Activated CD8-positive, alpha-beta T cell treated with anti-CD3 and anti-CD28 coated beads, Interleukin-2, amount 10 ng/mL, durations not matched to agents 7 days and 5 days (primary cell): ENCODE data around the gene RFWD3. TPM values are rescaled to one million over a fixed set of nuclear protein-coding genes. Genes with fewer than 3 reads are reported as not detected.

Experiments
- ATAC-seq: fragments of 150-1000 bp; cut with Tn5 transposase; one replicate; pipeline ENCODE4 v1.10.0; 2021; ENCODE audit warnings: moderate library complexity
- CTCF ChIA-PET: fragments of 350-600 bp; sonication (Branson Sonifier 250); formaldehyde crosslinking; loops from one replicate; lab custom pipeline; 2021; ENCODE audit warnings: antibody characterized with exemption; lab: Charles Lee
- POLR2A ChIA-PET: fragments of 350-600 bp; sonication (Branson Sonifier 250); formaldehyde crosslinking; loops from one replicate; lab custom pipeline; 2021; ENCODE audit warnings: antibody characterized with exemption; lab: Charles Lee
- DNase-seq: peaks from one replicate; pipeline ENCODE4 v3.0.0-alpha.2; 2020
- H3K27ac Mint-ChIP-seq: one replicate; pipeline ENCODE4 v1.8.0; 2021; ENCODE audit warnings: mild to moderate bottlenecking, mixed read lengths
- H3K27me3 Mint-ChIP-seq: one replicate; pipeline ENCODE4 v1.8.0; 2021; ENCODE audit warnings: low read depth, mixed read lengths
- H3K36me3 Mint-ChIP-seq: one replicate; pipeline ENCODE4 v1.8.0; 2021; ENCODE audit warnings: low read depth, mixed read lengths
- H3K4me1 Mint-ChIP-seq: one replicate; pipeline ENCODE4 v1.8.0; 2021; ENCODE audit warnings: low read depth, mixed read lengths
- H3K4me3 Mint-ChIP-seq: one replicate; pipeline ENCODE4 v1.8.0; 2021; ENCODE audit warnings: mild to moderate bottlenecking, mixed read lengths
- H3K9me3 Mint-ChIP-seq: one replicate; pipeline ENCODE4 v1.8.0; 2022; ENCODE audit warnings: mixed read lengths; ENCODE audit not compliant: insufficient read depth
- total RNA-seq, 2 experiments: library from RNA; stranded (reverse); gene quantifications; one replicate each; pipeline ENCODE4 v1.2.3, GENCODE V29; 2021

RFWD3 gene
- total RNA-seq, 2 experiments from 2014 or later = 119 to 120 TPM

- POLR2A ChIA-PET = interaction anchor here (0.6 to 1.6 kb wide), 4 partner anchors 8 to 216 kb away, joined by 3 to 6 read pairs (median 4); partner anchors contain the start of gene GLG1
- CTCF ChIA-PET = interaction anchor here (0.8 to 1.4 kb wide), 5 partner anchors 9 to 45 kb away, joined by 3 to 5 read pairs (median 3); partner anchors contain the start of gene GLG1
- Mint-ChIP-seq H3K9me3 (no peaks in the 10 kb centered on the region), H3K4me1 (peaks cover 37% of the 10 kb centered on the region), H3K4me3 (no peak overlapping the region), H3K36me3 (peaks cover 11% of the 10 kb centered on the region), H3K27ac (no peak overlapping the region), H3K27me3 (no peaks in the 10 kb centered on the region)
- ATAC-seq (no peak), DNase-seq (no peak)
Measured at GRCh38 chr16:74578433-74578832, 88.2 kb downstream of the RFWD3 start.

- Mint-ChIP-seq H3K9me3 (no peaks in the 10 kb centered on the region), H3K4me1 (peaks cover 36% of the 10 kb centered on the region), H3K27me3 (no peaks in the 10 kb centered on the region), H3K4me3 (no peak overlapping the region), H3K27ac (peak overlapping the region; percentile 11), H3K36me3 (peaks cover 12% of the 10 kb centered on the region)
- CTCF ChIA-PET = interaction anchor here (1.1 to 1.4 kb wide), 3 partner anchors 9 to 45 kb away, joined by 3 to 5 read pairs (median 4); no protein-coding TSS in a partner anchor
- DNase-seq (no peak), ATAC-seq (peak; percentile 30)
- POLR2A ChIA-PET = interaction anchor here (0.7 to 1.6 kb wide), 3 partner anchors 8 to 37 kb away, joined by 3 to 6 read pairs (median 4); partner anchors contain the start of gene GLG1
Measured at GRCh38 chr16:74577882-74578366, 88.8 kb downstream of the RFWD3 start.

GRCh38 chr16:74575807-74576643, 90.7 kb downstream of the RFWD3 start:
- Mint-ChIP-seq H3K27me3 (no peaks in the 10 kb centered on the region), H3K4me1 (peaks cover 33% of the 10 kb centered on the region), H3K4me3 (no peak overlapping the region), H3K9me3 (no peaks in the 10 kb centered on the region), H3K36me3 (peaks cover 13% of the 10 kb centered on the region), H3K27ac (no peak overlapping the region)
- DNase-seq (no peak), ATAC-seq (no peak)
- ChIA-PET CTCF (interaction anchor here (1.1 kb wide), 1 partner anchor 11 kb away, joined by 3 read pairs; no protein-coding TSS in a partner anchor), POLR2A (interaction anchor here (0.6 to 0.9 kb wide), 2 partner anchors 30 to 411 kb away, joined by 3 read pairs; partner anchors contain the start of gene GLG1)

- ATAC-seq = no peak
- peaks cover 12% of the 10 kb centered on the region for H3K36me3 Mint-ChIP-seq
- H3K27ac Mint-ChIP-seq = no peak overlapping the region
- H3K9me3 Mint-ChIP-seq = no peaks in the 10 kb centered on the region
- CTCF ChIA-PET = interaction anchor here (0.7 kb wide), 1 partner anchor 11 kb away, joined by 3 read pairs; no protein-coding TSS in a partner anchor
- POLR2A ChIA-PET = interaction anchor here (0.6 to 0.9 kb wide), 2 partner anchors 31 to 412 kb away, joined by 3 read pairs; partner anchors contain the start of gene GLG1
- H3K4me3 Mint-ChIP-seq = no peak overlapping the region
- peaks cover 29% of the 10 kb centered on the region for H3K4me1 Mint-ChIP-seq
- H3K27me3 Mint-ChIP-seq = no peaks in the 10 kb centered on the region
- DNase-seq = no peak
Measured at GRCh38 chr16:74575175-74575806, 91.4 kb downstream of the RFWD3 start.

GRCh38 chr16:74574146-74574545, 92.5 kb downstream of the RFWD3 start:
- Mint-ChIP-seq H3K27me3 (no peaks in the 10 kb centered on the region), H3K4me3 (no peak overlapping the region), H3K9me3 (no peaks in the 10 kb centered on the region), H3K27ac (no peak overlapping the region), H3K36me3 (peaks cover 12% of the 10 kb centered on the region), H3K4me1 (peaks cover 30% of the 10 kb centered on the region)
- CTCF ChIA-PET = interaction anchor here (0.5 to 1.3 kb wide), 3 partner anchors 12 to 137 kb away, joined by 3 to 9 read pairs (median 5); no protein-coding TSS in a partner anchor
- POLR2A ChIA-PET = no interaction called here
- DNase-seq = no peak
- ATAC-seq = no peak

- Mint-ChIP-seq H3K27me3 (no peaks in the 10 kb centered on the region), H3K4me1 (peaks cover 30% of the 10 kb centered on the region), H3K36me3 (peaks cover 10% of the 10 kb centered on the region), H3K9me3 (no peaks in the 10 kb centered on the region), H3K4me3 (no peak overlapping the region), H3K27ac (no peak overlapping the region)
- ChIA-PET CTCF (interaction anchor here (0.5 to 1.3 kb wide), 3 partner anchors 12 to 136 kb away, joined by 3 to 9 read pairs (median 5); no protein-coding TSS in a partner anchor), POLR2A (no interaction called here)
- no peak for ATAC-seq
- DNase-seq = no peak
Measured at GRCh38 chr16:74573622-74574021, 93.1 kb downstream of the RFWD3 start.

Other genes with a start within 250 kb of the RFWD3 start
- 1 to 10 TPM in 1 of 2 experiments, under 1 TPM in 1; 0.76 to 1.1 TPM for gene CLEC18B, start 245.4 kb downstream of the RFWD3 start, total RNA-seq
- gene GLG1, start 59.8 kb downstream of the RFWD3 start, total RNA-seq = 100 to 1,000 TPM; 110 to 112 TPM
- 10 to 100 TPM; 29.5 to 31.3 TPM for gene MLKL, start 34.0 kb upstream of the RFWD3 start, total RNA-seq
- not detected for gene FA2H, start 107.9 kb upstream of the RFWD3 start, total RNA-seq